ENCODE results near the gene NOL3. TPM values are rescaled to one million over a fixed set of nuclear protein-coding genes. Genes with fewer than 3 reads are reported as not detected.

Gene NOL3
- total and polyA plus RNA-seq, 2 of the 13 experiments (the other 11 are each of a cell fraction or from before 2014, with no cell fraction given), result 5.7 to 20.5 TPM

GRCh38 chr16:67190448-67191399 is 20.4 kb downstream of the NOL3 start:
- Histone ChIP-seq H3K4me2 (ENCODE audit: low read depth, low read length) (peak overlapping the region; percentile 97), H3K36me3 (replicated peaks in 1 of 2; ENCODE audit: control insufficient read depth in 1 of 2, insufficient read depth in 2 of 2, low read length in 2 of 2) (peaks cover 13 to 22% of the 10 kb centered on the region in 2 experiments), H3K4me3 (replicated peaks in 1 of 3; ENCODE audit: insufficient read depth in 1 of 3, low read depth in 2 of 3, low read length in 3 of 3) (no peak overlapping the region), H3K79me2 (ENCODE audit: insufficient read depth, low read length) (peaks cover 21% of the 10 kb centered on the region), H3K9me3 (ENCODE audit: low read length) (no peaks in the 10 kb centered on the region), H3K4me1 (ENCODE audit: insufficient read depth, low read length) (peaks cover 52% of the 10 kb centered on the region), H3K27ac (ENCODE audit: extremely low read length, insufficient read depth, low read length) (no peak overlapping the region), H2AFZ (ENCODE audit: low read length) (no peak overlapping the region), H4K20me1 (ENCODE audit: insufficient read depth, low read length) (no peaks in the 10 kb centered on the region; the same call in 1 of the 2 replicates), H3K9ac (ENCODE audit: insufficient read depth, low read depth, low read length) (no peak overlapping the region), H3K27me3 (ENCODE audit: control insufficient read depth in 1 of 2, insufficient read depth in 2 of 2, low read length in 2 of 2) (peaks cover 7 to 16% of the 10 kb centered on the region in 2 experiments; a peak in 2 of 5 replicates)
- ChIA-PET CTCF (ENCODE audit: low intra/inter-chr PET ratio, low total read pairs) (no interaction called here), POLR2A (interaction anchor here (1.0 kb wide), 1 partner anchor 20 kb away, joined by 4 read pairs; the partner anchor contains the start of gene NOL3)
- in situ Hi-C loops (cut with HindIII; ENCODE audit: extremely low pct_ligation_motif_present, low pct_unique_long_range_greater_than_20kb) (no loop called here), intact Hi-C loops (cut with micrococcal nuclease; ENCODE audit: unreplicated experiment) (no loop called here)
- no TSS peak for BruUV-seq (replicated peaks)
- WGBS (ENCODE audit: low lambda C conversion rate), result 40% methylated on average over 12 of the region's 13 CpGs
- ATAC-seq (no peak), FAIRE-seq (no peak), DNase-seq (ENCODE audit: low spot score) (no peak)
- peak; percentile 53; the same call in 1 of the 2 replicates for TF ChIP-seq ZNF121 (CRISPR knock-in tag; IDR thresholded peaks at IDR 0.05)
- no peak for TF ChIP-seq ZNF350 (CRISPR knock-in tag; IDR thresholded peaks at IDR 0.05; ENCODE audit: borderline replicate concordance, low read depth)
- 0 out of 2 replicates have a peak, but pooled peaks have one; percentile 53 for TF ChIP-seq ZNF17 (CRISPR knock-in tag; IDR thresholded peaks at IDR 0.05)
- TF ChIP-seq PAX8 (CRISPR knock-in tag; IDR thresholded peaks at IDR 0.05; ENCODE audit: borderline replicate concordance), result no peak
- TF ChIP-seq HNRNPLL (IDR thresholded peaks at IDR 0.05; ENCODE audit: low read depth, low read length, poor library complexity, severe bottlenecking), result no peak
- TF ChIP-seq FOSL2 (CRISPR knock-in tag; IDR thresholded peaks at IDR 0.05), result peak; percentile 53
- no peak for TF ChIP-seq ZNF891 (CRISPR knock-in tag; IDR thresholded peaks at IDR 0.05)
- TF ChIP-seq ZBTB49 (CRISPR knock-in tag; IDR thresholded peaks at IDR 0.05; ENCODE audit: borderline replicate concordance), result no peak
- TF ChIP-seq RFXAP (CRISPR knock-in tag; IDR thresholded peaks at IDR 0.05; ENCODE audit: borderline replicate concordance), result no peak
- TF ChIP-seq HMGXB3 (CRISPR knock-in tag; IDR thresholded peaks at IDR 0.05; ENCODE audit: borderline replicate concordance), result no peak
- TF ChIP-seq ZNF577 (CRISPR knock-in tag; IDR thresholded peaks at IDR 0.05; ENCODE audit: borderline replicate concordance, low read depth), result no peak
- TF ChIP-seq LCORL (IDR thresholded peaks at IDR 0.05), result no peak
- no peak for TF ChIP-seq LCORL (CRISPR knock-in tag; IDR thresholded peaks at IDR 0.05)
- TF ChIP-seq ATF7-NPFF (CRISPR knock-in tag; IDR thresholded peaks at IDR 0.05; ENCODE audit: low read depth), result no peak
